NT2/D1 (cell line): ENCODE measurements around the gene UBE2Q1.

Experiments
- SUZ12 ChIP-seq: IDR thresholded peaks from 2 replicates; pipeline ENCODE4 v1.6.1; 2011; ENCODE audit not compliant: insufficient read length, insufficient read depth; ENCODE audit errors: extremely low read depth
- YY1 ChIP-seq: IDR thresholded peaks from 2 replicates; pipeline ENCODE4 v1.6.1; 2011; ENCODE audit not compliant: insufficient read length, insufficient read depth

DNA sequence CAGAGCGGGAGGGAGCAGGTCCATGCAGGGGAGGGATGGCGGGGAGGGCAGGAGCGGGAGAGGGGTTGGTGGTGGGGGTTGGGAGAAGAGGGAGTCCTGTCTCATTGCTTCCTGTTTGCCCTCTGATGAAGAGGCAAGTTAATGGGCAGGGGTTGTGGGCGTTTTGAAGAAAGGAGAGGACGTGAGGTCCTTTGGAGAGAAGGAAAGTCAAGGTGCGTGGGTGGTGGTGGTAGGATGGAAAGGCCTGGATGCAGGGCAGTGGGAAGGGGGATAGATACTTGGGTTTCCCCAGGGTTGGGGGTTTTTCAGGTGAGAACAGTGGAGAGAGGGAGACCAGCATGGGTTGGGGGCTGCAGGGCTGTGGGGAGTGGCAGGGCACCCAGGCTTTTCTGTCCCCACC lies 17.2 kb downstream of the UBE2Q1 start:
- TF ChIP-seq YY1 (no peak), SUZ12 (no peak)
